GOT3 (cell line): ENCODE results near the gene PDE3B.
"Not testable (repeated sequence)": the region's sequence is repeated elsewhere in the genome, so short reads cannot be mapped to it uniquely, and the experiment has no call there.

Experiments used
- DNase-seq: peaks from one replicate; lab custom pipeline; 2025; ENCODE audit warnings: mixed read lengths; lab: John Stamatoyannopoulos, UW

The PDE3B gene

GRCh38 chr11:14642453-14642852, 1.2 kb upstream of the PDE3B start:
- DNase-seq = no peak

GRCh38 chr11:14642873-14643696, 519 bp upstream of the PDE3B start:
- no peak for DNase-seq

GRCh38 chr11:14644226-14645014, 816 bp downstream of the PDE3B start:
- DNase-seq = no peak

- DNase-seq = no peak
Measured at GRCh38 chr11:14645015-14645912, 1.7 kb downstream of the PDE3B start.

- no peak for DNase-seq
Measured at GRCh38 chr11:14645985-14646900, 2.6 kb downstream of the PDE3B start.

GRCh38 chr11:14650064-14650463, 6.5 kb downstream of the PDE3B start:
- no peak for DNase-seq

GRCh38 chr11:14653090-14653489, 9.5 kb downstream of the PDE3B start:
- no peak for DNase-seq

GRCh38 chr11:14655435-14655834, 11.8 kb downstream of the PDE3B start:
- DNase-seq = no peak

- no peak for DNase-seq
Measured at GRCh38 chr11:14656536-14657457, 13.2 kb downstream of the PDE3B start.

GRCh38 chr11:14657841-14658240, 14.2 kb downstream of the PDE3B start:
- no peak for DNase-seq

- not testable (repeated sequence) for DNase-seq
Measured at GRCh38 chr11:14664926-14665325, 21.3 kb downstream of the PDE3B start.

GRCh38 chr11:14667329-14667728, 23.7 kb downstream of the PDE3B start:
- not testable (repeated sequence) for DNase-seq

- no peak for DNase-seq
Measured at GRCh38 chr11:14668731-14669301, 25.2 kb downstream of the PDE3B start.

- no peak for DNase-seq
Measured at GRCh38 chr11:14669499-14669898, 25.9 kb downstream of the PDE3B start.

GRCh38 chr11:14669958-14670357, 26.4 kb downstream of the PDE3B start:
- DNase-seq = no peak

GRCh38 chr11:14672635-14673034, 29.0 kb downstream of the PDE3B start:
- DNase-seq = no peak

- DNase-seq = no peak
Measured at GRCh38 chr11:14673421-14673820, 29.8 kb downstream of the PDE3B start.

- DNase-seq = no peak
Measured at GRCh38 chr11:14673824-14674405, 30.3 kb downstream of the PDE3B start.

GRCh38 chr11:14676068-14676467, 32.5 kb downstream of the PDE3B start:
- DNase-seq = no peak
